AG10803 (cell line): ENCODE measurements around the gene FGFR2.
"Not testable (repeated sequence)": the region's sequence is repeated elsewhere in the genome, so short reads cannot be mapped to it uniquely, and the experiment has no call there.

ENCODE experiments used
- DNase-seq: peaks from one replicate; pipeline ENCODE4 v3.0.0; 2010; ENCODE audit warnings: low read depth
- H3K4me3 ChIP-seq: 2 replicates; pipeline ENCODE4 v1.5.1; 2011; ENCODE audit warnings: mild to moderate bottlenecking, low read length, control low read depth
- TF ChIP-seq, protein P1 (sequence below): conservative IDR thresholded peaks from 2 replicates; pipeline ENCODE4 v1.5.1; 2011; ENCODE audit warnings: mild to moderate bottlenecking, low read length, control low read depth, inconsistent platforms

FGFR2 gene

DNA sequence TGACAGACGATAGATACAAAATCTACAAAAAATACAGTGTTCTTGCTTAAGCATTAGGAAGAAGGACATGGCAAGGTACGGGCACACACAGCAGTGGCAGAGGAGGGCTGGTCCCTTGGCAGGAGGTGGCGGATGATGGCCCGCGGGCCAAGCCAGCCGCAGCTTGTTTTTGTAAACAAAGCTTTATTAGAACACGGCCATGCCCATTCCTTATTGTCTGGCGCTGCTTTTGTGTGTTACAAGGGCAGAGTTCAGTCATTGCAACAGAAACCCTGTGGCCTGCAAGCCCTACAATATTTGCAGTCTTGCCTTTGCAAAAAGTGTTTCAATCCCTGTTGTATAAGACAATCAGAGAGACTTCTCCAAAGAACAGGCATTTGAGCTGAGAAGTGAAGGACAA lies 30.7 kb downstream of the FGFR2 start:
- H3K4me3 ChIP-seq: no peak overlapping the region
- TF ChIP-seq, protein P1, sequence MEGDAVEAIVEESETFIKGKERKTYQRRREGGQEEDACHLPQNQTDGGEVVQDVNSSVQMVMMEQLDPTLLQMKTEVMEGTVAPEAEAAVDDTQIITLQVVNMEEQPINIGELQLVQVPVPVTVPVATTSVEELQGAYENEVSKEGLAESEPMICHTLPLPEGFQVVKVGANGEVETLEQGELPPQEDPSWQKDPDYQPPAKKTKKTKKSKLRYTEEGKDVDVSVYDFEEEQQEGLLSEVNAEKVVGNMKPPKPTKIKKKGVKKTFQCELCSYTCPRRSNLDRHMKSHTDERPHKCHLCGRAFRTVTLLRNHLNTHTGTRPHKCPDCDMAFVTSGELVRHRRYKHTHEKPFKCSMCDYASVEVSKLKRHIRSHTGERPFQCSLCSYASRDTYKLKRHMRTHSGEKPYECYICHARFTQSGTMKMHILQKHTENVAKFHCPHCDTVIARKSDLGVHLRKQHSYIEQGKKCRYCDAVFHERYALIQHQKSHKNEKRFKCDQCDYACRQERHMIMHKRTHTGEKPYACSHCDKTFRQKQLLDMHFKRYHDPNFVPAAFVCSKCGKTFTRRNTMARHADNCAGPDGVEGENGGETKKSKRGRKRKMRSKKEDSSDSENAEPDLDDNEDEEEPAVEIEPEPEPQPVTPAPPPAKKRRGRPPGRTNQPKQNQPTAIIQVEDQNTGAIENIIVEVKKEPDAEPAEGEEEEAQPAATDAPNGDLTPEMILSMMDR: no peak
- DNase-seq: no peak

DNA sequence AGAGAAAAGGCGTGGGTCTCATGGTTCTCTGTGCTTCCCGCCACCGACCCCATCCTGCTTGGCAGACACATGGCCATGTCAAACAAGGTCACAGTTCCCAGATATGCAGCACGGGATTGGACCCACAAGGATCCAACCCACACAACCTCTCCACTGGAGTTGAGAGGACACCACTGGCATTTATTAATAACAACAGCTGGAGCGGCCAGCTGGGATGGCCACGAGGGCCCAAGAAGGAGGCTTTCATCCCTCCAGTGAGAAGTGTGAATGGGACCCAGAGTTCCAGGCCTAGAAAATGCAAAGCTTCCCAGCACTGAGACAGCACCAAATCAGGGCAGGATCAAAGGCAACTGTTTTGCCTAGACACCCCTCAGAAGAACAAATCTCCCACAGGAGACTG lies 31.5 kb downstream of the FGFR2 start:
- TF ChIP-seq, protein P1: no peak
- H3K4me3 ChIP-seq: no peak overlapping the region
- DNase-seq: no peak

DNA sequence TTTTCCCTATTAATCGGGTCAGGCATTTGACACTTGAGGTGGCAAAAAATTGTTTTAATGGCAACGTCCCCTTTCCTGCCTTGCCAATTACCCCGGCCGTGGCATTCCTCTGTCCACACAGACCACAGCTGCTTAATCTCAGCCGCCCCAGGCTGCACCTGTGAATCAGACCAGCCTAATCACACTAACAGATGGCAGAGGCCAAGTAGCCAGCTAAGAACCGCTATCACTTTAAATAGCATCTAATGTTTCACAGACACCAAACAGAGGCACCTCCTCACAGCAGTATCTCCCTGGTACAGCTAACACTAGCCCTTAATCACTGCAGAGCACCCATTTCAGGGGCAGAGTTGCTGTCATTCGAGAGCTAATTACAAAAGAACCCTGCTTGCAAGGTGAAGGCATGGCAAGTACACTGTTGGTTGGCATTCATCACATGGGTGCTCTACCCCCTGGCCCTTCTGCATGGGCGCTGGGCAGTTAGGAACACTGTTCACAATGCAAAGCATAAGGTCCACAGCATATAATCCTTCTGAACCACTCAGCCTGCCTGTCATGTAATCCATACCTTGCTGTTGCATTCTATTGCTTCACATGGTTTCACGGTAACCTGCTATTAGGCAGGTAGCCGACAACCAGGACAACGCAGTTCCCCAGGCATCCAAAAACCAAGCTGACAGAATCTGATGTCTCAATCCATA lies 38.8 kb downstream of the FGFR2 start:
- no peak for DNase-seq
- TF ChIP-seq, protein P1: no peak
- H3K4me3 ChIP-seq: no peak overlapping the region

DNA sequence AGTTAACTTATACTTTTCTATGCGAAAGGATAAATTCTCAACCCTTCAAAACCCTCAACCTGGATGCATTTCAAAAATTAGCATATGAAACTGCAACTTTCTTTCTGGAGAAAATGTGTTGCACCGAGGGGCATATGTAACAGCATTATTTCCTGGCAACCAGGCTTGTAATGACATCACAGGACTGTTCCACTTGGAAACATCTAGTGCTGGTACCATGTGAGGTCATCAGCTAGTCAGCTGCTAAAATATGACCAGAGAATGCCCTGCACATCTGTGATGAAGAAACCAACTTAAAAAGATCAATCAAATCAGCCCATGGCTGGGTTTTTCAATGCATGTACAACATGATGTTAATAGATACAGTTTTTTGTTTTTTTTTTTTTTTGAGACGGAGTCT lies 40.0 kb downstream of the FGFR2 start:
- no peak for DNase-seq
- TF ChIP-seq, protein P1: no peak
- no peak overlapping the region for H3K4me3 ChIP-seq

DNA sequence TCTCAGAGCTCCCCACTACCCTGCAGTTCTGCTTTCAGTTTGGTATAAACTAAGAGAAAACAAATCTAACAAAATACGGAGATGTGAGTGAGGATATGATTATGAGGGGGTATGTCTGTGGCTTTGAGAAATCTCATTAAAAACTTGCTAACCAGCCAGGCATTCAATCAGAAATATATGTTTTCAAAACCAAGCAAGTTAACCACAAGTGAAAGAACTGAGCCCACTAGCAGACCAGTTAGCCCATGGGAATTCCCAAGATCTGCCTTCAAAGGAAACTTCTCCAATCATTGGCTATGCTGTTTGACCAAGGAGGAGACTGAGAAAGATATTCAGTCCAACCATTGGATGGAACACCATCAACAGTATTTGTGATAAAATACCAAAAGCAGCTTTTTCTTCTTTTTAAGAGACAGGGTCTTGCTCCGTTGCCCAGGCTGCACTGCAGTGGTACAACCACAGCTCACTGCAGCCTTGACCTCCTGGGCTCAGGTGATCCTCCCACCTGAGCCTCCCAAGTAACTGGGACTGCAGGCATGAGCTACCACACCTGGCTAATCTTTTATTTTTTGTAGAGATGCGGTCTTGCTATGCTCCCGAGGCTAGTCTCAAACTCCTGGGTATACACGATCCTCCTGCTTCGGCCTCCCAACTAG lies 41.2 kb downstream of the FGFR2 start:
- TF ChIP-seq, protein P1: no peak
- H3K4me3 ChIP-seq: no peak overlapping the region
- no peak for DNase-seq

DNA sequence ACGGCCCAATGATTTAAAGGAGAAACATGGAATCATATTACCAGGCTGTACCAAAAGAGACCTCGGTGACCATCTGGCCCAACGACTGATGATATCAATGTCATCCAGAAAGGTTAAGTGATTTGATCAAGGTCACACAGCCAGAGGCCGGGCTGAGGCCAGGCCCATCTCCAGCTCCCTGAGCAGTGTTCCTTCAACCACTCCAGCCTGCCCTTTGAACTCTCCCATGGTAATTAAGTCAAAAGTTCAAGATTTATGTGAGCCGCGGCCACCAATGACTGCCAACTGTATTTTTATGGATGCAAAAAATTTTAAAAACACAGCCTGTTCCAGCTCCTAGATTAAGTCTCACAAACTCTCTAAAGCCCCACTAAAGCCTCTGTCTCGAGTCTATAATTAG lies 41.8 kb downstream of the FGFR2 start:
- TF ChIP-seq, protein P1: no peak
- H3K4me3 ChIP-seq: no peak overlapping the region
- DNase-seq: no peak

DNA sequence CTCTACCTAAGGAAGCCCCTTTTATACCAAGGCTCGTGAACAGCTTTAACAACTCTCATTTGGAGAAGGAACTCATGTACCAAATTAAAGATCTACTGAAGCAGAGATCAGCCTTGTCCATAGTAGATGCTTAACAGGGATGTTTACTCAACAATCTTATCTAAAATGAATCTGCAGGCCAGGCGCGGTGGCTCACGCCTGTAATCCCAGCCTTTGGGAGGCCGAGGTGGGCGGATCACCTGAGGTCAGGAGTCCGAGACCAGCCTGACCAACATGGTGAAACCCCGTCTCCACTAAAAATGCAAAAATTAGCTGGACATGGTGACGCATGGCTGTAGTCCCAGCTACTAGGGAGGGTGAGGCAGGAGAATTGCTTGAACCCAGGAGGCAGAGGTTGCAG lies 43.3 kb downstream of the FGFR2 start:
- not testable (repeated sequence) for DNase-seq, H3K4me3 ChIP-seq
